ENCODE measurements around the gene GRIN3A.

Gene GRIN3A

DNA sequence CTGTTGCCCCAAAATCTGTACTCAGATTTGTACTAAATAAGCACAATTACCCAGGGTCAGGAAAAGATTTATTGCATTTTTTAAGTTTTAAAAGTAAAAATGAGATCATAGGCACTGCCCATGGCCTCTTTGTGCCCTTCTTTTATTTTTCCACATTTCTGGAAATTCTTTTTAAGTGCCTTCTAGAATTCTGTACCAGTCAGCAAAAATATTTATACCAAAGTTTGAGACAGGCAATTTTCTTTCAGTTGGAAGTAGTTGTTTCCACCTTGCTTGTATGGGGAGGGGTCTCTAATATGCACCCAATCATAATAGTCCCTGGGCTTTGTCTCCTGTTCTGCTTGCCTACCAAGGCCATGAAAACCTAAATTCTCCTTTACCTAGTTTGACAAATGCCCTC is 210.4 kb downstream of the GRIN3A start:
- no peak for DNase-seq (ENCODE audit: low spot score)
- no peak for FAIRE-seq

- FAIRE-seq (no peak), DNase-seq (ENCODE audit: low spot score) (no peak)
These were observed 211.4 kb downstream of the GRIN3A start for GRCh38 chr9:101527066-101527465.

DNA sequence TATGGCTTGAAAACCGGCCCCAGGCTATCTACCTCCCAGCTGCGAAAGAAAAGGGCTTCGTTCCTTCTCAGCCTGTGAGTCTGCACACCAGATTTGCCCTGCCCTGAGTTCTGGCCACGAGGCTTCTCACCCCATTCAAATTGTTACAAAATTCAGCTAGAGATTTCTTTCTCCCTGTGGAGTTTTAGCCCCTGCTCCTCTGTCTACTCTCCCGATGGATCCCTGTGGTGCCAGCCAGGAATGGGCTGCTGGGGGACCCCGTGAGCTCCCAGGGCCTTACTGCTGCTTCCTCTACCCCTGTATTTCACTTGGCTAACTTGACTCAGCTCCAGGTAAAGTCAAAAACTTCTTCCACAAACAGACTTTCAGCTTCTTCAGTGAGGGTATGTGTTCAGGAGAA is 214.1 kb downstream of the GRIN3A start:
- no peak for FAIRE-seq

More for the DNA sequence above, 214.1 kb downstream of the GRIN3A start:
- DNase-seq (ENCODE audit: low spot score), result no peak

Measured in RCC 7860 (cell line).